IPS DF 4.7 (cell line): ENCODE measurements around the gene TNNI2.

Source experiments
- DNase-seq: peaks from one replicate; pipeline ENCODE4 v3.0.0-alpha.2; 2013; ENCODE audit warnings: low spot score; ENCODE audit errors: extremely low read depth

TNNI2 gene

DNA sequence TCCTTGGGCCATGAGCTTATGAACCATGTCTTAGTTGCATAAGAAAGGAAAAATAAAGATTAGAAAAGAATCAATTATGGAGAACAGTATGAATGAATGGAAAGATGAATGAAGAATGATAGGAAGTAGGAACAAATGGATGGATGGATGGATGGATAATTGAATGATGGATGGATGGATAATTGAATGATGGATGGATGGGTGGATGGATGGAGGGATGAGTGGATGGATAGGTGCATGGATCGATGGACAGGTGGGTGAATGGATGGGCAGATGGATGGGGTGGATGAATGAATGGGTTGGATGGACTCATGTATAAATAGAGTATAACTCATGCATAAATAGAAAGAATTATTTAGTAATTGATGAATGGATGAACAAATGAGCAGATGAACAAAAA, 21.3 kb downstream of the TNNI2 start:
- DNase-seq, result no peak

DNA sequence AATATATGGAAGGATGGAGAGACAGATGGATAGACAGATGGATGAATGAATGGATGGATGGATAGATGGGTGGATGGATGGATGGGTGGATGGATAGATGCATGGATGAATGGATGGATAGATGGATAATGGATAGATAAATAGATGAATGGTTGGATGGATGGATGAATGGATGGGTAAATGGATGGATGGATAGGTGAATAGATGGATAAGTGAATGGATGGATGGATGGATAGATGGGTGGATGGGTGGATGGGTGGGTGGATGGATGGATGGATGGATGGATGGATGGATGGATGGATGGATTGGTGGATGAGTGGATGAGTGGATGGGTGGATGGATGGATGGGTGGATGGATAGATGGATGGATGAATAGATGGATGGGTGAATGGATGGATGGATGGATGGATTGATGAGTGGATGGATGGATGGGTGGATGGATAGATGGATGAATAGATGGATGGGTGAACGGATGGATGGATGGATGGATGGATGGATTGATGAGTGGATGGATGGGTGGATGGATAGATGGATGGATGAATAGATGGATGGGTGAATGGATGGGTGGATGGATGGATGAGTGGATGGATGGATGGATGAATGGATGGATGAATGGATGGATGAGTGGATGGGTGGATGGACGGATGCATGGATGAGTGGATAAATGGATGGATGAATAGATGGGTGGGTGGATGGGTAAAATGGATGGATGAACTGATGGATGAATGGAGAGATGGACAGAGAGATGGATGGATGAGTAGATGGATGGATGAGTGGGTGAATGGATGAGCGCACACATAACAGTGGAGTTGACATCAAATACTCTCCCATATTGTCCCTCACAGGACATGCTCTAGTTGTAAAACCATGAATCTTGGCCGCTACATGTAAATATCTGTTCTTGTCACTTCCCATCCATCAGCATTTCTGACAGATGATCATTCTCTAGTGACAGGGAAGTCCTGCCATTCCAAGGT, 22.9 kb downstream of the TNNI2 start:
- no peak for DNase-seq

GRCh38 chr11:1862588-1863351, 24.0 kb downstream of the TNNI2 start:
- no peak for DNase-seq

- DNase-seq, result no peak
These were observed 24.8 kb downstream of the TNNI2 start for GRCh38 chr11:1863352-1864216.

DNA sequence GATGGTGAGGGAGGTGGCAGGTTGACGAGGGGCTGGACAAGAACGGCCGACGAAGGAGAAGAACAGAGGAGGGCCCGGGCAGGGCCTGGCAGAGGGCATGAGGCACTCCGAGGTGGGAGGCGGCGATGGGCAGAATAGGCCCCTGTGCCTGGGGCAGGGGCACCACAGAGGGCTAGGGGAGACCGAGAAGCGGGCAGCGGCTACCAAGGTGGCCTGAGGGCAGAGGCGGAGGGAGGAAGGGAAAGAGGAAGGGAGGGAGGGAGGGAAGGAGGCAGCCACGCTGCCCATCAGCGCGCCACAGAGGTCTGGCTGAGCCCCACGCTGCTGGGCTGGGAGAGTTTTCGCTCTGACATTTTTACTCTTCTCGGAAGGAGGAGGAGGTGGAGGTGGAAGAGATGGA, 25.4 kb downstream of the TNNI2 start:
- DNase-seq, result no peak

GRCh38 chr11:1864831-1865665, 26.3 kb downstream of the TNNI2 start:
- no peak for DNase-seq

DNA sequence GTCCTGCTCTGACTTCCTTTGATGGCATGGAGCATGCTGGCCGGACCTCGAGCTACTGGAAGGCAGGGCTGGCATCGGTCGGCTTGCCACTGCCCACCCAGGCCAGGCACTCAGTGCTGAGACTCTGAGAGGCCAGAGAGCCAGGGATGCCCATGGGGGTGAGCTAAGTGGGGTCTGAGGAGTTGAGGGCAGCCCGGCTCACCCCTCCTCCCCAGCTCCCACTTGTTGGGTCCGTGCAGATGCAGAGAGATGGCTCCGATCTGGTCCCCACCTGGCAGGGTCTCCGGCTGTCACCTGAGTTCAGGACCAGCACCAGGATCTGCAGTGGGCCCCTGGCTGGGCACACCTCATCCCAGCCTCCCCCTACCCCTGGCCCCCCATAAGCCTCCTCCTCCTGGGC, 27.4 kb downstream of the TNNI2 start:
- DNase-seq, result no peak

DNA sequence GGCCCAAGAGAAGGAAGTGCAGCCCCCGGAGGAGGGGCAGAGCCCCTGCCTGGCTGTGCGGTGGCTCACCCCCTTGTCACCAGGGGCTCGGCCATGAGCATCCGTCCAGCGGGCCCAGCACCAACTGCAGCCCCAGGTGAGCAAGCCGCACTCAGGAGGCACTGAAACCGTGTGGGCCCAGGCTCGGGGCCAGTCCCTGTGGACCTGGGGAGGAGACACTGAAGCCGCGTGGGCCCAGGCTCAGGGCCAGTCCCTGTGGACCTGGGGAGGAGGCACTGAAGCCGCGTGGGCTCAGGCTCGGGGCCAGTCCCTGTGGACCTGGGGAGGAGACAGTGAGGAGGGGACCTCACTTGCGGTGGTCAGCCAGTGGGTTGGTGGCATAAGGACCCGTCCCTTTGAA, 28.0 kb downstream of the TNNI2 start:
- DNase-seq, result no peak

- no peak for DNase-seq
These were observed 28.6 kb downstream of the TNNI2 start for GRCh38 chr11:1867381-1867780.

- no peak for DNase-seq
These were observed 29.4 kb downstream of the TNNI2 start for GRCh38 chr11:1868056-1868635.

DNA sequence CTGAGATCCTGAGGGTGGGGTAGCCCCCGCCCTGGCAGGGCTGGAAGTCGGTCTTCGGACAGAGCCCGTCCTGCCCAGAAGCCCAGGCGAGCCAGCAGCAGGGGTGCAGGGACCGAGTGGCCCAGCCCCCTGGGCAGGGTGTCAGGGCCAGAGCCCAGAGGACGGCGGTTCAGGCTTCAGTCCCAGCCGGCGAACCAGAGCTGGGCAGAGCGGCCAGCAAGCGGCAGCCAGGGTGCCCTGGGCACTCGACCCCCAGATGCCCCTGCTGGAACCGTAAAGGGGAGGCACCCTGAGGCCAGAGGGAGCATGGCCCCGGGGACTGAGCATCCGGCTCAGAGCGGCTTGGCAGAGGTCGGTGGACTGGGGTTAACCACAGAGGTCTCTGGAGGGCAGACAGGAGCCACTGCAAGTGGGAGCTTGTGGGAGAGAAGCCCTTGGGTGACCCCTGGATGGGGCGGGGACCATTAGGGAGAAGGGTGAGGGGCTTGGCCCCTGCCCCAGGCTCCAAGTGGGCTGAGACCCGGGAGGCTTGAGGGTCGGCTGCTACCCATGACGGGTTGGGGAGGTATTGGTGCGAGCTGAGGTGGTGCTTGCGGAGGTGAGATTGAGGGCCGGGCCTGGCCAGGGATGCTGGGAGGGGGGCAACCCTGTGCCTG, 30.0 kb downstream of the TNNI2 start:
- no peak for DNase-seq

- no peak for DNase-seq
These were observed 30.9 kb downstream of the TNNI2 start for GRCh38 chr11:1869427-1870325.

GRCh38 chr11:1870326-1870696, 31.5 kb downstream of the TNNI2 start:
- DNase-seq, result no peak

DNA sequence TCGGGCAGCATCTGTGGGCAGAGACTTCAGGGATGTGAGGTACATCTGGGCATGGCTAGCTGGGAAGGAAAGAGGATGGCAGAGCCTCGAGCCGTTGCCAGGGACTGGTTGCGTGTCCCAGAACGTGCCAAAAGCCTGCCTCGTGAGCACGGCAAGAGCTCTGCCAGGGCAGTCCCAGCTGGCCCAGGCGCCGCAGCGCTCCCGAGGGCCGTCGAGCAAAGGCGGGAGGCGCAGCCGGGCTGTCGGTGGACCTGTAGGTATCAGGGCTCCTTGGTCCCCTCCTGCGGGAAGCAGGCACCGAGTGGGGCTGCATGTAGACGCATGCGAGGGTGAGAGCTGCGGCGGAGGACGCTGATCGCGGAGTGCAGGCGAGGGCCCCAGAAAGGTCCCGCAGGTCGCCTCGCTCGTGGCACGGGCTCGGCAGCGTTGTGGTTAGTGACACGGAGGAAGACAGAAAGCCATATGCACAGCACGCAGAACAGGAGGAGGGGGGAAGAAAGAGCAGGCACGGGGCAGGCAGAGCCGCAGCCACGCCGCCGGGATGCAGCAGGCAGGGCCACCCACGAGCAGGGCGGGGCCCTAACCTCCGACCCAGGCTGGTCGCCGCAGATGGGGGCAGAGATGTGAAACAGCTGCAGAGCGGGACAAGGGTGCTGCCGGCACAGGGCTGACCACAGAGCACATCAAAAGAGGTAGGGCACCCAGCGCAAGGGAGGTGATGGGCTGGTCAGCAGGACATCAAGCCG, 32.1 kb downstream of the TNNI2 start:
- DNase-seq, result no peak

GRCh38 chr11:1871531-1871930, 32.8 kb downstream of the TNNI2 start:
- DNase-seq, result no peak

DNA sequence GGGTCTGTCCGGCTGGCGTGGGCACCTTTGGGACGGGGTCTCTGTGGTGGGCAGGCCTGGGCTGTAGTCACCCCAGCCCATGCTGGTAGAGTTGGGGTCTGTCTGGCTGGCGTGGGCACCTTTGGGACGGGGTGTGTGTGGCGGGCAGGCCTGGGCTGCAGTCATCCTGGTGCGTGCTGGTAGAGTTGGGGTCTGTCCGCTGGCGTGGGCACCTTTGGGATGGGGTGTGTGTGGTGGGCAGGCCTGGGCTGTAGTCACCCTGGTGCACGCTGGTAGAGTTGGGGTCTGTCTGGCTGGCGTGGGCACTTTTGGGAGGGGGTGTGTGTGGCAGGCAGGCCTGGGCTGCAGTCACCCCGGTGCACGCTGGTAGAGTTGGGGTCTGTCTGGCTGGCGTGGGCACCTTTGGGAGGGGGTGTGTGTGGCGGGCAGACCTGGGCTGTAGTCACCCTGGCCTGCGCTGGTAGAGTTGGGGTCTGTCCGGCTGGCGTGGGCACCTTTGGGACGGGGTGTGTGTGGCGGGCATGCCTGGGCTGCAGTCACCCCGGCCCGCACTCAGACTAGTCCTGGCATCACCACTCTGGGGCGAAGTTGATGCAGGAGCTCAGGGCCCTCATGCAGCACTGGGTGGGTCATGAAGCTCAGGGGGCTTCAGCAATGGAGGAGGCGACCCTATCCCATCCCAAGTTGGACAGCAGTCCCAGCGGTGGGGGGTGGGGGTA, 33.6 kb downstream of the TNNI2 start:
- no peak for DNase-seq

DNA sequence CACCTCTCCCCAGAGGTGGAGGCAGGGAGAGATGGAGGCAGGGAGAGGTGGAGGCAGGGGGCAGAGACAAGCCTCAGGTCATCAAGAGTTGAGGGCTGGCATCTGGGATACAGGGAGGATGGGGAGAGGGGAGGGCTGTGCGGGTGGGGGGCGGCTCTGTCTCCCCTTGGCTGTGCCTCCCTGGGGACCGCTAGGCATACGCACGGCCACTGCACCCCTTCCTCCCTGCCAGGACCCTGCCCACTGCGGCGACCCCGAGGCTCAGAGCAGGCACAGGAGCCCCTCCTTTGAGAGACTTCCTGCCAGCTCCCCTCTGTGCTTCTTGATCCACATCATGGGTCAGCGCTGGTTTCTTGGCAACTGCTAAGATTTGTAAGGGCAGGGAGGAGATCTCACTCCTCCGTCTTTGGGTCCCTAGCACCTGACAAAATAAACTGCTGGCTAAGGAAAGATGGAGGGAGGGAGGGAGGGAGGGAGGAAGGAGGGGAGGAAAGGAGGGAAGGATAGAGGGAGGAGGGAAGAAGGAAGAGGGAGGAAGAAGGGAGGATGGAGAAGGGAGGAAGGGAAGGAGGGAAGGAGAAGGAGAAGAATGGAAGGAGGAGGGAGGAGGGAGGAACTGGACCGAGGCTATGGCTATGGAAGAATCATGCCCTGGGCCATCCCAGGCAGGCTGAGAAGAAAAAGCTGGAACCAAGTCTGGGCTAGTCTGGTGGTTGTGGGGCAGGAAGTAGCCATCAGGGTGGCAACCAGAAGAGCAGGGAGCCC, 34.4 kb downstream of the TNNI2 start:
- no peak for DNase-seq
